GM23248 (cell line): ENCODE results near the gene METTL27.

Experiments used
- EZH2 ChIP-seq: fragments of 200-600 bp; sonication (generic); IDR thresholded peaks from 2 replicates; pipeline ENCODE4 v1.6.1; 2018; ENCODE audit warnings: antibody characterized with exemption, mild to moderate bottlenecking; ENCODE audit not compliant: insufficient read depth, poor library complexity, severe bottlenecking
- EZH2phosphoT487 ChIP-seq: fragments of 200-600 bp; sonication (generic); IDR thresholded peaks from 2 replicates; pipeline ENCODE4 v1.6.1; 2018; ENCODE audit warnings: antibody characterized with exemption, moderate library complexity, mild to moderate bottlenecking, low read depth; ENCODE audit not compliant: insufficient read depth

DNA sequence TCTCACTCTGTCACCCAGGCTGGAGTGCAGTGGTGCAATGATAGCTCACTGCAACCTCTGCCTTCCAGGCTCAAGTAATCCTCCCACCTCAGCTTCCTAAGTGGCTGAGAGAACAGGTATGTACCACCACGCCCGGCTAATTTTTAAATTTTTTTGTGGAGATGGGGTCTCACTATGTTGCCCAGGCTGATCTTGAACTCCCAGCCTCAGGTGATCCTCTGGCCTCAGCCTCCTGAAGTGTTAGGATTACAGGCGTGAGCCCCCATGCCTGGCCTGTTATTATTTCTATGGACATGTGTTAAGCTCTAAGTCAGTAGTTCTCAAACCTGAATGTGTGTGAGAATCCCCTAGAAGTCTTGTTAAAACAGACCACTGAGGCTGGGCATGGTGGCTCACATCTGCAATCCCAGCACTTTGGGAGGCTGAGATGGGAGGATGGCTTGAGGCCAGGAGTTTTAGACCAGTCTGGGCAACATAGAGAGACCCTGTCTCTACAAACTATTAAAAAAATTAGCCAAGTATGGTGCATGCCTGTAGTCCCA, 43.2 kb upstream of the METTL27 start:
- no peak for TF ChIP-seq EZH2
- TF ChIP-seq EZH2phosphoT487 = no peak
